PC-9 (cell line): ENCODE data around the gene GASK1B. TPM values are rescaled to one million over a fixed set of nuclear protein-coding genes. Genes with fewer than 3 reads are reported as not detected.

Source experiments
- BruUV-seq: library from RNA; stranded (reverse); fragments of 400-500 nt; replicated peaks from 2 replicates; lab custom pipeline; 2021; lab: Mats Ljungman, UMichigan
- CTCF ChIA-PET: fragments of 300-600 bp; sonication (Branson Sonifier 250); formaldehyde crosslinking; loops from one replicate; lab custom pipeline; 2022; ENCODE audit warnings: antibody characterized with exemption; lab: Charles Lee
- POLR2A ChIA-PET: fragments of 300-600 bp; sonication (Branson Sonifier 250); formaldehyde crosslinking; loops from one replicate; lab custom pipeline; 2022; ENCODE audit warnings: antibody characterized with exemption; ENCODE audit not compliant: unreplicated experiment; lab: Charles Lee
- DNase-seq, 2 experiments: peaks; one replicate each; pipeline versions ENCODE4 v3.0.0 to v3.0.0-alpha.2; 2015 to 2022; ENCODE audit warnings: mixed read lengths in 1 of 2
- H2AFZ ChIP-seq: fragments of 200-600 bp; sonication (generic); 2 replicates; pipeline ENCODE4 v1.8.1; 2017; ENCODE audit warnings: antibody characterized with exemption
- H3F3A ChIP-seq: fragments of 200-600 bp; sonication (generic); 2 replicates; pipeline ENCODE4 v1.8.1; 2017; ENCODE audit warnings: antibody characterized with exemption, mild to moderate bottlenecking, low read depth; ENCODE audit not compliant: insufficient read depth
- H3K27ac ChIP-seq: fragments of 200-600 bp; sonication (generic); 2 replicates; pipeline ENCODE4 v1.6.1; 2016; ENCODE audit warnings: mixed run types
- H3K27me3 ChIP-seq: fragments of 200-600 bp; sonication (generic); 2 replicates; pipeline ENCODE4 v1.6.1; 2016; ENCODE audit warnings: low read depth, mixed run types; ENCODE audit not compliant: insufficient read depth
- H3K36me3 ChIP-seq: fragments of 200-600 bp; sonication (generic); 2 replicates; pipeline ENCODE4 v1.6.1; 2016; ENCODE audit warnings: low read depth, mixed run types
- H3K4me1 ChIP-seq: fragments of 200-600 bp; sonication (generic); replicated peaks from 2 replicates; pipeline ENCODE4 v1.6.1; 2016; ENCODE audit warnings: mixed run types; ENCODE audit not compliant: insufficient read depth
- H3K4me2 ChIP-seq: fragments of 200-600 bp; sonication (generic); 2 replicates; pipeline ENCODE4 v1.6.1; 2017; ENCODE audit warnings: mixed run types
- H3K4me3 ChIP-seq: fragments of 200-600 bp; sonication (generic); 2 replicates; pipeline ENCODE4 v1.6.1; 2016; ENCODE audit warnings: mixed run types
- H3K79me2 ChIP-seq: fragments of 200-600 bp; sonication (generic); 2 replicates; pipeline ENCODE4 v1.6.1; 2017; ENCODE audit warnings: low read depth, mixed run types
- H3K9me2 ChIP-seq: fragments of 200-600 bp; sonication (generic); 2 replicates; pipeline ENCODE4 v1.8.1; 2017; ENCODE audit warnings: mild to moderate bottlenecking; ENCODE audit not compliant: insufficient read depth
- H3K9me3 ChIP-seq: fragments of 200-600 bp; sonication (generic); 2 replicates; pipeline ENCODE4 v1.8.1; 2016; ENCODE audit warnings: low read depth; ENCODE audit not compliant: insufficient read depth
- H4K20me1 ChIP-seq: fragments of 200-600 bp; sonication (generic); 2 replicates; pipeline ENCODE4 v1.8.1; 2017; ENCODE audit not compliant: insufficient read depth
- EZH2 ChIP-seq: fragments of 200-600 bp; sonication (generic); IDR thresholded peaks from 2 replicates; pipeline ENCODE4 v1.8.0; 2017; ENCODE audit warnings: antibody characterized with exemption, low read depth
- intact Hi-C: fragments of 100-400 bp; cut with micrococcal nuclease; formaldehyde crosslinking; loops from one replicate; pipeline ENCODE4 v1.10.0; 2022; ENCODE audit not compliant: unreplicated experiment
- total RNA-seq: library from RNA; stranded (reverse); gene quantifications from 2 replicates; pipeline ENCODE4 v1.2.3, GENCODE V29; 2021
- TF ChIP-seq, protein P1 (sequence below): fragments of 200-600 bp; sonication (generic); conservative IDR thresholded peaks from 2 replicates; pipeline ENCODE4 v1.6.1; 2017; ENCODE audit warnings: mixed run types, antibody characterized with exemption, mild to moderate bottlenecking, moderate library complexity

Gene GASK1B
- total RNA-seq, 1 experiment from 2014 or later = 4.1 TPM

DNA sequence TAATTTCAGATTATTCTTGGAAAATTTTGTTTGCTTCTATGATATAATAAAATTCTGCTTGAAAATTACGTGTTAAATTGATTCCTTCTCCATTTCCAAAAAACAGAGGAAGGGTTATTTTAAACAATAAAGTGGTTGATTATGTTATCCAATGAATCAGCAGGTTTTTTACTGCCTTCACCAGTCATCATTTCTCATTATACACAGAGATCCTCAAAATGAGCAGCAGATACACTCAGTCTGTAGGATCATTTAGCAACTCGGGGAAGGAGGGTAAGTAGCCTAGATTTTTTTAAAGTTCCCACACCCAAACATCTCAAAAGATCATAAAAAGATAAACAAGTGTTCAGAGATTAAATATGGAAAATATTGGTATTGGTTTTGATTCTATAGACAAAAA lies 30.6 kb upstream of the GASK1B start:
- no peaks in the 10 kb centered on the region for H3F3A ChIP-seq
- TF ChIP-seq, protein P1, sequence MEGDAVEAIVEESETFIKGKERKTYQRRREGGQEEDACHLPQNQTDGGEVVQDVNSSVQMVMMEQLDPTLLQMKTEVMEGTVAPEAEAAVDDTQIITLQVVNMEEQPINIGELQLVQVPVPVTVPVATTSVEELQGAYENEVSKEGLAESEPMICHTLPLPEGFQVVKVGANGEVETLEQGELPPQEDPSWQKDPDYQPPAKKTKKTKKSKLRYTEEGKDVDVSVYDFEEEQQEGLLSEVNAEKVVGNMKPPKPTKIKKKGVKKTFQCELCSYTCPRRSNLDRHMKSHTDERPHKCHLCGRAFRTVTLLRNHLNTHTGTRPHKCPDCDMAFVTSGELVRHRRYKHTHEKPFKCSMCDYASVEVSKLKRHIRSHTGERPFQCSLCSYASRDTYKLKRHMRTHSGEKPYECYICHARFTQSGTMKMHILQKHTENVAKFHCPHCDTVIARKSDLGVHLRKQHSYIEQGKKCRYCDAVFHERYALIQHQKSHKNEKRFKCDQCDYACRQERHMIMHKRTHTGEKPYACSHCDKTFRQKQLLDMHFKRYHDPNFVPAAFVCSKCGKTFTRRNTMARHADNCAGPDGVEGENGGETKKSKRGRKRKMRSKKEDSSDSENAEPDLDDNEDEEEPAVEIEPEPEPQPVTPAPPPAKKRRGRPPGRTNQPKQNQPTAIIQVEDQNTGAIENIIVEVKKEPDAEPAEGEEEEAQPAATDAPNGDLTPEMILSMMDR = no peak
- TF ChIP-seq EZH2 = no peak
- no peak overlapping the region for H3K4me2 ChIP-seq
- no peaks in the 10 kb centered on the region for H4K20me1 ChIP-seq
- no peak overlapping the region for H2AFZ ChIP-seq
- CTCF ChIA-PET = no interaction called here
- intact Hi-C loops = no loop called here
- BruUV-seq = no TSS peak
- POLR2A ChIA-PET = no interaction called here
- no peaks in the 10 kb centered on the region for H3K4me1 ChIP-seq
- no peaks in the 10 kb centered on the region for H3K9me3 ChIP-seq
- H3K27ac ChIP-seq = no peak overlapping the region
- no peaks in the 10 kb centered on the region for H3K9me2 ChIP-seq
- DNase-seq = no peak
- no peak overlapping the region for H3K4me3 ChIP-seq
- no peaks in the 10 kb centered on the region for H3K79me2 ChIP-seq
- H3K36me3 ChIP-seq = no peaks in the 10 kb centered on the region
- no peaks in the 10 kb centered on the region for H3K27me3 ChIP-seq

DNA sequence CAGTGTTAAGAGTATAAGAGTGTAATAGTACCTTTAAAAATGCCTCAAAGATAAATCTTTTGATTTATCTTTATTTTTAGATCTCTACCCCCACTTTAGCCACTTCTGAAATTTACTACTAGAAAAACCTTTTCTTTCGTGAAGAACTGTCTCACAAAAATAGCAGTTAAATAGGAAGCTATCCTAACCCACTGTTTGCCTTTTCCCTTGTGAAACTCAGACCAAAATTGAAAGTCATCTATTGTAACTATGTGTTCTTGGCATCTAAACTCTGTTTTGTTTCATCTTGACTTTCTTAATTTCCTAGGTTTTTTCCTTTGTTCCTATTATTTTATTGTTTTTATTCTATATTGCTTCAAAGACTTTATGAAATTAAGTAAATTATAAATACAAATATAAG lies 29.7 kb upstream of the GASK1B start:
- no peaks in the 10 kb centered on the region for H3K4me1 ChIP-seq
- no peaks in the 10 kb centered on the region for H3K36me3 ChIP-seq
- no peaks in the 10 kb centered on the region for H3K79me2 ChIP-seq
- no peaks in the 10 kb centered on the region for H3F3A ChIP-seq
- H3K4me3 ChIP-seq = no peak overlapping the region
- no peaks in the 10 kb centered on the region for H3K9me3 ChIP-seq
- H2AFZ ChIP-seq = 0 out of 2 replicates have a peak overlapping the region, but pooled peaks have one; percentile 16
- no peak overlapping the region for H3K27ac ChIP-seq
- no peaks in the 10 kb centered on the region for H3K27me3 ChIP-seq
- no peaks in the 10 kb centered on the region for H3K9me2 ChIP-seq
- BruUV-seq = no TSS peak
- no peaks in the 10 kb centered on the region for H4K20me1 ChIP-seq
- H3K4me2 ChIP-seq = no peak overlapping the region
- ChIA-PET POLR2A (no interaction called here), CTCF (no interaction called here)
- TF ChIP-seq, protein P1 = no peak
- no peak for DNase-seq
- intact Hi-C loops = no loop called here

DNA sequence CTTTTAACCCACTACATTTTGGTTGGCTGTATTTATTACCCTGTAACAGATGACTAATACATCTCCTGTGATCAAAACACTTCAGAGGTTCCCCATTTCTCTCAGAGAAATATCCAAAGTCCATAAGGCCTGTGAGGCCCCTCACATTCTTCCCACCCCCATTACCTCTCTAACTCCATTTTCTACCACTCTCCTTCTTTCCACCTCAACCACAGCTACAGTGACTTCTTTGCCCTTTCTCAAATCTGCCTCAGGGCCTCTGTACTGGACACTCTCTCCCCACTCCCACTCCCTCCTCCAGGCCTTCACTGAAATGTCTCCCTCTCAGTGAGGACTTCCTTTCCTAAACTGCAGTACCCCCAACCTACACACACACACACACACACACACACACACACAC lies 29.1 kb upstream of the GASK1B start:
- H3K27me3 ChIP-seq = no peaks in the 10 kb centered on the region
- no peak overlapping the region for H2AFZ ChIP-seq
- ChIA-PET CTCF (interaction anchor here (0.6 kb wide), 1 partner anchor 9 kb away, joined by 3 read pairs; no protein-coding TSS in a partner anchor), POLR2A (no interaction called here)
- BruUV-seq = no TSS peak
- H3K36me3 ChIP-seq = no peaks in the 10 kb centered on the region
- no peaks in the 10 kb centered on the region for H3F3A ChIP-seq
- H3K4me3 ChIP-seq = no peak overlapping the region
- H3K9me3 ChIP-seq = no peaks in the 10 kb centered on the region
- H3K27ac ChIP-seq = no peak overlapping the region
- H3K9me2 ChIP-seq = no peaks in the 10 kb centered on the region
- TF ChIP-seq EZH2 = no peak
- TF ChIP-seq, protein P1 = no peak
- H3K79me2 ChIP-seq = no peaks in the 10 kb centered on the region
- no peaks in the 10 kb centered on the region for H3K4me1 ChIP-seq
- H4K20me1 ChIP-seq = no peaks in the 10 kb centered on the region
- H3K4me2 ChIP-seq = no peak overlapping the region
- no peak for DNase-seq
- intact Hi-C loops = no loop called here
